AG09319 (cell line): ENCODE measurements around the gene SLIT3.

Source experiments
- DNase-seq: peaks from one replicate; pipeline ENCODE4 v3.0.0-alpha.2; 2010; ENCODE audit warnings: low read depth; ENCODE audit errors: extremely low read depth
- TF ChIP-seq, protein P1 (sequence below): IDR thresholded peaks from 2 replicates; pipeline ENCODE4 v1.5.1; 2011; ENCODE audit warnings: low read depth, mild to moderate bottlenecking, inconsistent platforms, low read length, moderate library complexity

Gene SLIT3

DNA sequence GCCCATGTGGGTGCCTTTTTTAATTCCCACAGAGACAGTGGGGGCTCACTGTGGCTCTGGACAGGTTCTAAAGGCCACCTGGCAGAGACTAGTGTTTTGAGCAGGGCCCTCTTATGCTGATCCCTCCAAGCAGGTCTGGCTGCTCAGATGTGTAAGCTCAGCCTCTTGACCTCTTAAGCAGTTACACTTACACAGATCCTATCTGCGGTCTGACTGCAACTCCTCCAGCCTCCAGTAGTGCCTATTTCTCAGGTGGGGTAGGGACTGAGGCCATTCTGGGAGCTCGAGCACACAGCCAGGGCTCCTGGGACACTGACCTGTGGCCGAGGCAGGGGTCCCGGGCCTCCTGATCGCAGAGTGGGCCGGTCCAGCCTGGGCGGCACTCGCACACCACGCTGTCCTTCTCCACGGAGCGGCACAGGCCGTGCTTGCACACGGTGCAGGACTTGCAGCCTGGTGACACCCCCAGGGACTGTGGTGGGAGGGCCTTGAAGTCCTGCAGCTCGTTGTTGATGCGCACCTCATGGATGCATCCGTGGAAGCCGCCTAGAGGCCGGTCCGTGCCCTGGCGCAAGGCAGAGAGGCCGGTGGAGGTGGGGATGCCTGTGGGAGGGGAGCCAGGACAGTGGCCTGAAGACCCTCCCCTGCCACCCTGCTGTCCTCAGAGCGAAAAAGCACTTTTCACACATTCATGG lies 629.9 kb downstream of the SLIT3 start:
- DNase-seq: no peak
- TF ChIP-seq, protein P1, sequence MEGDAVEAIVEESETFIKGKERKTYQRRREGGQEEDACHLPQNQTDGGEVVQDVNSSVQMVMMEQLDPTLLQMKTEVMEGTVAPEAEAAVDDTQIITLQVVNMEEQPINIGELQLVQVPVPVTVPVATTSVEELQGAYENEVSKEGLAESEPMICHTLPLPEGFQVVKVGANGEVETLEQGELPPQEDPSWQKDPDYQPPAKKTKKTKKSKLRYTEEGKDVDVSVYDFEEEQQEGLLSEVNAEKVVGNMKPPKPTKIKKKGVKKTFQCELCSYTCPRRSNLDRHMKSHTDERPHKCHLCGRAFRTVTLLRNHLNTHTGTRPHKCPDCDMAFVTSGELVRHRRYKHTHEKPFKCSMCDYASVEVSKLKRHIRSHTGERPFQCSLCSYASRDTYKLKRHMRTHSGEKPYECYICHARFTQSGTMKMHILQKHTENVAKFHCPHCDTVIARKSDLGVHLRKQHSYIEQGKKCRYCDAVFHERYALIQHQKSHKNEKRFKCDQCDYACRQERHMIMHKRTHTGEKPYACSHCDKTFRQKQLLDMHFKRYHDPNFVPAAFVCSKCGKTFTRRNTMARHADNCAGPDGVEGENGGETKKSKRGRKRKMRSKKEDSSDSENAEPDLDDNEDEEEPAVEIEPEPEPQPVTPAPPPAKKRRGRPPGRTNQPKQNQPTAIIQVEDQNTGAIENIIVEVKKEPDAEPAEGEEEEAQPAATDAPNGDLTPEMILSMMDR: no peak

DNA sequence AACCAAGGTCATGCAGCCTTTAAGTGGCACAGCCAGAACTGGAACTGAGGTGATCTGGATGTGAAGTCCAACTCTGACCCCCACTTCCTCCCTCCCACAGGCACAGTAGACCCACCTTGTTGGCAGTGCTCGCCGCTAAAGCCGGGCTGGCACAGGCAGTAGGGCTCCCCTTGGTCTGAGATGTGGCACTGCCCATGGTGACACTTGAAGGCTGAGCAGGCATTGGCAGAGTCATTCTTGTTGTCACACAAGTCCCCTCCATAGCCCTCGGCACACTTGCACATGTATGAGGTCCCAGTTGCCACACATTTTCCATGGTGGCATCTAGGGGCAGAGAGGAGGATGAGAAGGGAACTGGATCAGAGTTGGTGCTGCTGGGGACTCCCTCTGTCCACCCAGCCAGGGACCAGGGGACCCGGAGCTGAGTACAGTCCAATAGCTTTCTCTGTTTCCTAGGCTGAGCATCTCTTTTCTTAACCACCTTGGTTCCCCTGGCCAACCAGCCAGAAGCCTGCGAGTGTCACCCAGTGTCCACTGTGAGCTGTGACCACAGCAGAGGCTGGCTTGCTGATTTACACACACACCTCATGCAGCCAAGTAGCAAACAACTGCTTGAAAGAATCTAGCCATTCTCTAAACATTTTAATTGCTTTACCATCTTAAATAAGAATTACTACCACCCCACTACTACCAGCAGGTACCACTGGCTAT lies 631.1 kb downstream of the SLIT3 start:
- DNase-seq: no peak
- TF ChIP-seq, protein P1: no peak

DNA sequence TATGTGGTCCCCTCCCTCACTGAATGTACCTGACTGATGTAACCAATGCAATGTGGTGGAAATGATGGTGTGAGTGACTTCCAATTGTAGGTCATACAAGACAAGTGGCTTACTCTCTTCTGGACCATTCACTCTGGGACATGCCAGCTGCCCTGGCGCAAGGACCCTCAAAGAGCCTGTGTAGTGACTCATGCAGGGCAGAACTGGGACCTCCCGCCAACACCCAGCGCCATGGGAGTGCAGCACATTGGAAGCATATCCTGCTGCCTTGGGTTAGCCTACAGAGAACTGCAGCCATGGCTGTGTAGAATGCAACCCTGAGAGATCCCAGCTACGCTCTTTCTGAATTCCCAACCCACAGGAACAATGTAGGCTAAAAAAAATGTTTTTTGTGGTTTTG lies 631.8 kb downstream of the SLIT3 start:
- TF ChIP-seq, protein P1: no peak
- DNase-seq: no peak

DNA sequence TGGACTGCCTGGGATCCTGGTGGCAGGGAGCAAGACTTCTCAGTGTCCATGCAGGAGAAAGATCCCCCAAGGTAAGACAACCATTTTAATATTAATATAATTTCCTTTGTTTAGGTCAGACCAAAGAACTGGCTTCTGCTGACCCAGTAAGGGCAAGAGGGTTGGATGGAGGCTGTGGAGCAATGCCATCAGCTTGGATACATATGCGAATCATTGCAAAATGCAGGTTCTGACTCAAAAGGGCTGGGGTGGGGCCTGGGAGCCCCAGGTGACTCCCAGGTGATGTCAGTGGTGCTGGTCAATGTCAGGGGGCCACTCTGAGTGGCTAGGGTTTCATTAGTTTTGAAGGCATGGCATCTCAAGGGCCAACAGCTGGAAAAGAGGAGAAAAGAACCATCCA lies 632.9 kb downstream of the SLIT3 start:
- TF ChIP-seq, protein P1: no peak

DNA sequence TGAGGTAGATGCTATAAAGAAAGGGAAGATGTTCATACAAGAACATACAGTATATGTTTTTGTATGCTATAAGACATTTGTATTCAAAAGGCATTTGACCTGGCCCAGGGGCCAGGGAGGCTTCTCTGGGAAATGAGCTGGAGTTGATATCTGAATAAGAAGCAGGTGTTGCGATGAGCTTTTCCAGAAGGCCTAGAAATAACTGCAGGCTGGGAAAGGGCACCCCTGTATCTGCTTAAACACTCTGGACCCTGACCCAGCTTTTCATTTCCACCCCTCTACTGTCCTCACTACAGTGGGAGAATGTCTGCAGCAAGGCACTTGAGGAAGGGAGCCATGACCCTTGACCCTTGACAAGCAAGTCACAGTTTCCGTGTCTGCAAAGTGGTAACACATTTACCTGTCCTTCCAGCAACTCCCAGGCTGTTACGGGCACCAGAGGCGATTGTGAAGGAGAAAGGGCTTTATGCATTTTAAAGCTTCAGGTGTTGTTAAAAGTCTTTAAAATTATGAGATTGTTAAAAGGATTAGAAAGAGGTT lies 633.6 kb downstream of the SLIT3 start:
- TF ChIP-seq, protein P1: no peak
- DNase-seq: no peak

More for the DNA sequence above, 632.9 kb downstream of the SLIT3 start:
- DNase-seq: no peak

DNA sequence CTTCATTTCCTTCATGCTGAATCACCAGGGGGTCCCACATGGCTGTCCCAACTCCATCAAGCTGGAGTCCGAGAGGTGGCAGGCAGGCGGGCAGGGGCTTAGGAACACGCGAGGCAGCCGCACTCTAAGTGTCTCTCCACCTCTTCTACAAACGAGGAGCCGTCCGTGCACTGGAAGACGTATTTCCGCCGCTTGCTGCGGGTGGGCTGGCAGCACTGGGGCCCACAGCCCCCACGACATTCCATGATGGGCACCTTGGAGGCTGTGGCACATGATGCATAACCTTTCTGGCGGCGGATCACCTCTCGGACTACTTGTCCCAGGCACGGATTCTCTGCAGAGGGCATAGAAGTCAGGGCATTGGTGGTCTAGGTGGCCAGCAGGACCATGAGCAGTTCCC lies 634.6 kb downstream of the SLIT3 start:
- DNase-seq: no peak
- TF ChIP-seq, protein P1: no peak
